Loucy (cell line): ENCODE measurements around the gene PPM1B.
"Not testable (repeated sequence)": the region's sequence is repeated elsewhere in the genome, so short reads cannot be mapped to it uniquely, and the experiment has no call there.

Experiments used
- H2AFZ ChIP-seq: fragments of 200-600 bp; sonication (generic); 2 replicates; pipeline ENCODE4 v1.6.0; 2016; ENCODE audit warnings: antibody characterized with exemption, mild to moderate bottlenecking, low read length, moderate library complexity
- H3F3A ChIP-seq: fragments of 200-600 bp; 2 replicates; pipeline ENCODE4 v1.6.0; 2016; ENCODE audit warnings: antibody characterized with exemption, low read depth, mild to moderate bottlenecking
- H3K27me3 ChIP-seq: fragments of 200-600 bp; sonication (generic); 2 replicates; pipeline ENCODE4 v1.6.1; 2014; ENCODE audit warnings: low read length, mild to moderate bottlenecking; ENCODE audit not compliant: insufficient read depth, poor library complexity, severe bottlenecking
- H3K36me3 ChIP-seq: fragments of 200-600 bp; sonication (generic); 2 replicates; pipeline ENCODE4 v1.6.1; 2016; ENCODE audit warnings: low read length; ENCODE audit not compliant: insufficient read depth
- H3K4me1 ChIP-seq: fragments of 200-600 bp; sonication (generic); 2 replicates; pipeline ENCODE4 v1.5.1; 2014; ENCODE audit warnings: low read length, mild to moderate bottlenecking; ENCODE audit not compliant: insufficient read depth, poor library complexity, severe bottlenecking
- H3K4me2 ChIP-seq: fragments of 200-600 bp; sonication (generic); 2 replicates; pipeline ENCODE4 v1.6.0; 2014; ENCODE audit warnings: antibody characterized with exemption, low read length, low read depth, mild to moderate bottlenecking; ENCODE audit not compliant: poor library complexity, severe bottlenecking
- H3K4me3 ChIP-seq: fragments of 200-600 bp; sonication (generic); 2 replicates; pipeline ENCODE4 v1.5.1; 2014; ENCODE audit warnings: low read length, mild to moderate bottlenecking, mixed read lengths; ENCODE audit not compliant: poor library complexity, severe bottlenecking
- H3K79me2 ChIP-seq: fragments of 200-600 bp; sonication (generic); 2 replicates; pipeline ENCODE4 v1.6.1; 2014; ENCODE audit warnings: low read length; ENCODE audit not compliant: insufficient read depth
- H3K9ac ChIP-seq: fragments of 200-600 bp; sonication (generic); 2 replicates; pipeline ENCODE4 v1.6.0; 2014; ENCODE audit warnings: mild to moderate bottlenecking, low read depth, low read length, moderate library complexity; ENCODE audit not compliant: poor library complexity, severe bottlenecking
- H3K9me2 ChIP-seq: fragments of 200-600 bp; sonication (generic); replicated peaks from 2 replicates; pipeline ENCODE4 v1.6.1; 2016; ENCODE audit warnings: low read depth, low read length, mixed read lengths
- H3K9me3 ChIP-seq: fragments of 200-600 bp; sonication (generic); 2 replicates; pipeline ENCODE4 v1.6.1; 2014; ENCODE audit warnings: mild to moderate bottlenecking, antibody characterized with exemption, low read length, low read depth; ENCODE audit not compliant: insufficient read depth
- H4K20me1 ChIP-seq: fragments of 200-600 bp; sonication (generic); 2 replicates; pipeline ENCODE4 v1.6.0; 2014; ENCODE audit warnings: antibody characterized with exemption, low read length, mild to moderate bottlenecking; ENCODE audit not compliant: insufficient read depth, poor library complexity, severe bottlenecking
- CTCF ChIP-seq: fragments of 200-600 bp; sonication (generic); conservative IDR thresholded peaks from 2 replicates; pipeline ENCODE4 v1.5.1; 2014; ENCODE audit warnings: mild to moderate bottlenecking, antibody characterized with exemption, low read length
- EZH2phosphoT487 ChIP-seq: fragments of 200-600 bp; IDR thresholded peaks from 2 replicates; pipeline ENCODE4 v1.6.1; 2018; ENCODE audit warnings: antibody characterized with exemption, mild to moderate bottlenecking, moderate library complexity, borderline replicate concordance

Gene PPM1B

GRCh38 chr2:44203542-44203941 lies 34.9 kb downstream of the PPM1B start:
- peaks cover 84% of the 10 kb centered on the region for H4K20me1 ChIP-seq
- peaks cover 3% of the 10 kb centered on the region for H3K4me1 ChIP-seq
- TF ChIP-seq CTCF (no peak), EZH2phosphoT487 (no peak)
- no peaks in the 10 kb centered on the region for H3K9me2 ChIP-seq
- no peak overlapping the region for H2AFZ ChIP-seq
- peaks cover 98% of the 10 kb centered on the region for H3K79me2 ChIP-seq
- no peak overlapping the region for H3K9ac ChIP-seq
- no peaks in the 10 kb centered on the region for H3F3A ChIP-seq
- H3K36me3 ChIP-seq, result peaks cover 53% of the 10 kb centered on the region; the same call in 1 of the 2 replicates
- H3K4me3 ChIP-seq, result no peak overlapping the region
- H3K9me3 ChIP-seq, result no peaks in the 10 kb centered on the region
- H3K4me2 ChIP-seq, result no peak overlapping the region
- H3K27me3 ChIP-seq, result no peaks in the 10 kb centered on the region

- no peaks in the 10 kb centered on the region for H3F3A ChIP-seq
- peaks cover 3% of the 10 kb centered on the region for H3K4me1 ChIP-seq
- H3K9me2 ChIP-seq, result no peaks in the 10 kb centered on the region
- no peaks in the 10 kb centered on the region for H3K27me3 ChIP-seq
- TF ChIP-seq EZH2phosphoT487 (no peak), CTCF (no peak)
- H3K4me2 ChIP-seq, result no peak overlapping the region
- H2AFZ ChIP-seq, result no peak overlapping the region
- H3K9ac ChIP-seq, result no peak overlapping the region
- H3K9me3 ChIP-seq, result no peaks in the 10 kb centered on the region
- H3K36me3 ChIP-seq, result peaks cover 65% of the 10 kb centered on the region
- H4K20me1 ChIP-seq, result peaks cover 81% of the 10 kb centered on the region
- H3K79me2 ChIP-seq, result peaks cover 98% of the 10 kb centered on the region
- H3K4me3 ChIP-seq, result no peak overlapping the region
Observed at GRCh38 chr2:44205169-44205568, 36.5 kb downstream of the PPM1B start.

- Histone ChIP-seq H4K20me1 (peaks cover 71% of the 10 kb centered on the region), H3K27me3 (no peaks in the 10 kb centered on the region), H3K79me2 (peaks cover 94% of the 10 kb centered on the region), H3K9me2 (no peaks in the 10 kb centered on the region), H2AFZ (no peak overlapping the region), H3F3A (no peaks in the 10 kb centered on the region), H3K9me3 (no peaks in the 10 kb centered on the region), H3K4me3 (no peak overlapping the region), H3K36me3 (peaks cover 66% of the 10 kb centered on the region), H3K4me2 (no peak overlapping the region), H3K4me1 (peaks cover 2% of the 10 kb centered on the region), H3K9ac (no peak overlapping the region)
- TF ChIP-seq EZH2phosphoT487, result no peak
Observed at GRCh38 chr2:44207102-44207501, 38.4 kb downstream of the PPM1B start.

- not testable (repeated sequence) for H3K9me2 ChIP-seq, H3F3A ChIP-seq, H3K4me3 ChIP-seq, H3K4me1 ChIP-seq, H3K9ac ChIP-seq, H3K4me2 ChIP-seq, H3K9me3 ChIP-seq, H3K27me3 ChIP-seq, H2AFZ ChIP-seq
- Histone ChIP-seq H3K79me2 (peaks cover 95% of the 10 kb centered on the region), H4K20me1 (peaks cover 69% of the 10 kb centered on the region), H3K36me3 (peaks cover 70% of the 10 kb centered on the region)
Observed at GRCh38 chr2:44207648-44208047, 39.0 kb downstream of the PPM1B start.
